ENCODE results near the gene EHHADH.

The EHHADH gene

GRCh38 chr3:185207931-185208746, 45.7 kb downstream of the EHHADH start:
- TF ChIP-seq SIN3A (IDR thresholded peaks at IDR 0.05; ENCODE audit: borderline replicate concordance, insufficient read depth, low read length), result no peak
- TF ChIP-seq POLR2AphosphoS5 (IDR thresholded peaks at IDR 0.05; ENCODE audit: low read depth, low read length), result no peak
- TF ChIP-seq REST (IDR thresholded peaks at IDR 0.05; ENCODE audit: insufficient read depth in 1 of 2, low read depth in 2 of 2, low read length in 2 of 2), result no peak
- no peak for TF ChIP-seq TAF1 (IDR thresholded peaks at IDR 0.05; ENCODE audit: borderline replicate concordance, insufficient read depth, low read length)
- TF ChIP-seq FOXP2 (optimal IDR thresholded peaks at IDR 0.05; ENCODE audit: borderline replicate concordance, extremely low read depth, extremely low read length, insufficient read depth), result no peak

GRCh38 chr3:185207481-185207880, 46.4 kb downstream of the EHHADH start:
- no peak for TF ChIP-seq POLR2AphosphoS5 (IDR thresholded peaks at IDR 0.05; ENCODE audit: low read depth, low read length)
- no peak for TF ChIP-seq SIN3A (IDR thresholded peaks at IDR 0.05; ENCODE audit: borderline replicate concordance, insufficient read depth, low read length)
- no peak for TF ChIP-seq REST (IDR thresholded peaks at IDR 0.05; ENCODE audit: insufficient read depth in 1 of 2, low read depth in 2 of 2, low read length in 2 of 2)
- TF ChIP-seq TAF1 (IDR thresholded peaks at IDR 0.05; ENCODE audit: borderline replicate concordance, insufficient read depth, low read length), result no peak
- no peak for TF ChIP-seq FOXP2 (optimal IDR thresholded peaks at IDR 0.05; ENCODE audit: borderline replicate concordance, extremely low read depth, extremely low read length, insufficient read depth)

- TF ChIP-seq FOXP2 (optimal IDR thresholded peaks at IDR 0.05; ENCODE audit: borderline replicate concordance, extremely low read depth, extremely low read length, insufficient read depth), result no peak
- TF ChIP-seq REST (IDR thresholded peaks at IDR 0.05; ENCODE audit: insufficient read depth in 1 of 2, low read depth in 2 of 2, low read length in 2 of 2), result no peak
- no peak for TF ChIP-seq POLR2AphosphoS5 (IDR thresholded peaks at IDR 0.05; ENCODE audit: low read depth, low read length)
- TF ChIP-seq TAF1 (IDR thresholded peaks at IDR 0.05; ENCODE audit: borderline replicate concordance, insufficient read depth, low read length), result no peak
- no peak for TF ChIP-seq SIN3A (IDR thresholded peaks at IDR 0.05; ENCODE audit: borderline replicate concordance, insufficient read depth, low read length)
Observed at GRCh38 chr3:185205865-185206264, 48.0 kb downstream of the EHHADH start.

- TF ChIP-seq FOXP2 (optimal IDR thresholded peaks at IDR 0.05; ENCODE audit: borderline replicate concordance, extremely low read depth, extremely low read length, insufficient read depth) (no peak), SIN3A (IDR thresholded peaks at IDR 0.05; ENCODE audit: borderline replicate concordance, insufficient read depth, low read length) (no peak), POLR2AphosphoS5 (IDR thresholded peaks at IDR 0.05; ENCODE audit: low read depth, low read length) (no peak), TAF1 (IDR thresholded peaks at IDR 0.05; ENCODE audit: borderline replicate concordance, insufficient read depth, low read length) (no peak), REST (IDR thresholded peaks at IDR 0.05; ENCODE audit: insufficient read depth in 1 of 2, low read depth in 2 of 2, low read length in 2 of 2) (no peak)
Observed at GRCh38 chr3:185204894-185205293, 49.0 kb downstream of the EHHADH start.
